GM13977 (cell line): ENCODE results near the gene EXOSC2.
"Not testable (repeated sequence)": the region's sequence is repeated elsewhere in the genome, so short reads cannot be mapped to it uniquely, and the experiment has no call there.

Source experiments
- DNase-seq: peaks from one replicate; pipeline ENCODE4 v3.0.0; 2012; ENCODE audit warnings: low spot score
- in situ Hi-C: fragments of 300-500 bp; cut with MboI; formaldehyde crosslinking; loops from one replicate; pipeline ENCODE4 v1.12.0; 2022; ENCODE audit warnings: low sequenced_read_pairs, low pct_unique_long_range_greater_than_20kb, mixed read lengths, inconsistent platforms; ENCODE audit not compliant: unreplicated experiment
- TF ChIP-seq, protein P1 (sequence below): IDR thresholded peaks from 2 replicates; pipeline ENCODE4 v1.5.1; 2012; ENCODE audit warnings: mild to moderate bottlenecking, control low read depth; ENCODE audit not compliant: insufficient read depth; ENCODE audit errors: extremely low read depth, missing control alignments

EXOSC2 gene

DNA sequence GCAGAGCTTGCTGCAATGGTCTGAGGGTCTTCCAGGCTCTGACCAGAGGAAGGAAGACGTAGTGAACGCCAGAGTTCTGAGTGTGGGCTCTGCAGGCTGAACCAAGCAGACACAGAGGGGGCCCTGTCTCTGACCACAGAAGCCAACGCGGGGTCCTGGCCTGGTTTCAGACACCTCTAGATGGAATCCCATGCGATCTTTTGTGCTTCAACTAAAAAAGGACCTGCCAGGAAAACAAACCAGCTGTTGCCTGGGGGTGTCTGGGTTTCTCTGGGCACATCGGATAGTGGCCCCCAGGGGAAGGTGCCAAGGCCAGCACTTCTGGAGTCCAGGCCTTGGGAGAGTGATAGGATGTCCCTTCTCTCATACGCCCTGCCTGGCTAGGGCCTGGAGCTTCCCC lies 16.3 kb upstream of the EXOSC2 start:
- no peak for DNase-seq
- in situ Hi-C loops, result no loop called here

GRCh38 chr9:130680836-130681768 lies 12.5 kb upstream of the EXOSC2 start:
- TF ChIP-seq, protein P1, sequence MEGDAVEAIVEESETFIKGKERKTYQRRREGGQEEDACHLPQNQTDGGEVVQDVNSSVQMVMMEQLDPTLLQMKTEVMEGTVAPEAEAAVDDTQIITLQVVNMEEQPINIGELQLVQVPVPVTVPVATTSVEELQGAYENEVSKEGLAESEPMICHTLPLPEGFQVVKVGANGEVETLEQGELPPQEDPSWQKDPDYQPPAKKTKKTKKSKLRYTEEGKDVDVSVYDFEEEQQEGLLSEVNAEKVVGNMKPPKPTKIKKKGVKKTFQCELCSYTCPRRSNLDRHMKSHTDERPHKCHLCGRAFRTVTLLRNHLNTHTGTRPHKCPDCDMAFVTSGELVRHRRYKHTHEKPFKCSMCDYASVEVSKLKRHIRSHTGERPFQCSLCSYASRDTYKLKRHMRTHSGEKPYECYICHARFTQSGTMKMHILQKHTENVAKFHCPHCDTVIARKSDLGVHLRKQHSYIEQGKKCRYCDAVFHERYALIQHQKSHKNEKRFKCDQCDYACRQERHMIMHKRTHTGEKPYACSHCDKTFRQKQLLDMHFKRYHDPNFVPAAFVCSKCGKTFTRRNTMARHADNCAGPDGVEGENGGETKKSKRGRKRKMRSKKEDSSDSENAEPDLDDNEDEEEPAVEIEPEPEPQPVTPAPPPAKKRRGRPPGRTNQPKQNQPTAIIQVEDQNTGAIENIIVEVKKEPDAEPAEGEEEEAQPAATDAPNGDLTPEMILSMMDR, result no peak
- DNase-seq, result peak; percentile 87
- in situ Hi-C loops, result loop anchor here (10.0 kb wide), 1 partner anchor 226 kb away; no protein-coding TSS in a partner anchor

More for the DNA sequence above, 16.3 kb upstream of the EXOSC2 start:
- TF ChIP-seq, protein P1, result no peak

GRCh38 chr9:130681769-130682420 lies 11.7 kb upstream of the EXOSC2 start:
- in situ Hi-C loops, result loop anchor here (10.0 kb wide), 1 partner anchor 227 kb away; no protein-coding TSS in a partner anchor
- peak; percentile 71 for DNase-seq
- TF ChIP-seq, protein P1, result no peak

DNA sequence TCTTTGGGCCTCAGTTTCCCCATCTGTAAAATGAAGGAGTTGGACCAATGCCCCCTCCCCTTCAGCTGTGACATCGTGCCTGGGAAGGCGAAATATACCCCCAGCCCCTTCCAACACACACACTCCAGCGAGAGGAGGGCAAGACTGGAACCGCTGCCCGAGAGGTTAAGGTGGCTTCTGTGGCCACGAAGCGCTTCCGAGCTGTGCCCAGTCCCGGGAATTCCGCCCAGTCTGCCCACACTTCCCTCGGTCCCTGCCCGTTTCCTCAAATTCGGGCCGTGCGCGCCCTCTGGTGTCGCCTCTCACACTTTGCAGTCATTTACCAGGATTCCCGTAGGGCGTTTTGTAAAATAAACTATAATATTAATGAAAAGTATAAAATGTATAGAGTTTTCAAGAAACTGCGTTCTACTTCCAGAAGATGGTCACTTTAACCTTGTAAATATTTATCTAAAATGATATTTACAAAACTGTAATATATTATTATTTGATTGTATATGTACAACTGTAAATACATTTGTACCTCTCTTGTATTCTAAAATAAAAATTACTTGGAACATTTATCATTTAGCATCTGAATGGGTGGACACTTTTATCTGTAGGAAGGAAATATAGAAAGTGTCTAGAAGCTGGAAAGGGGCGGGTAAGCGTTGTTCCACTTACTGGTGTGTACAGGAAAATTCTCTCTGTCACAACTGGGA lies 11.0 kb upstream of the EXOSC2 start:
- in situ Hi-C loops, result loop anchor here (10.0 kb wide), 1 partner anchor 228 kb away; no protein-coding TSS in a partner anchor
- peak; percentile 81 for DNase-seq
- TF ChIP-seq, protein P1, result peak; percentile 90

- TF ChIP-seq, protein P1, result no peak
- in situ Hi-C loops, result loop anchor here (10.0 kb wide), 1 partner anchor 230 kb away; no protein-coding TSS in a partner anchor
- DNase-seq, result no peak
Observed at GRCh38 chr9:130685104-130685503, 8.5 kb upstream of the EXOSC2 start.

DNA sequence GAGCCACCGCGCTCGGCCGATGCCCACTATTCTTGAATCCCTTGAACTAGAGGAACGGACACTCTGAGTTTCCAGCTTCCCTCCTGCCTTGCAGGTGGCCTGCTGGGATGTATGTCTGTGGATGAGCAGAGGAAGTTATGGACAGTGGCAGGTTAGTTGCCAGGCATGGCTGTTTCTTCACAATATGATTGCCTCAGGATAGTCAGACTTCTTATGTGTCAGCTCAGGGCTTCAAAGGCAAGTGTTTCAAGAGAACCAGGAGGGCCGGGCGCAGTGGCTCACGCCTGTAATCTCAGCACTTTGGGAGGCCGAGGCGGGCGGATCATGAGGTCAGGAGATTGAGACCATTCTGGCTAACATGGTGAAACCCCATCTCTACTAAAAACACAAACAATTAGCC lies 7.6 kb upstream of the EXOSC2 start:
- in situ Hi-C loops, result loop anchor here (10.0 kb wide), 1 partner anchor 231 kb away; no protein-coding TSS in a partner anchor
- DNase-seq, result not testable (repeated sequence)
